ENCODE measurements around the gene RAD54L.
"Not testable (repeated sequence)": the region's sequence is repeated elsewhere in the genome, so short reads cannot be mapped to it uniquely, and the experiment has no call there.

The RAD54L gene

DNA sequence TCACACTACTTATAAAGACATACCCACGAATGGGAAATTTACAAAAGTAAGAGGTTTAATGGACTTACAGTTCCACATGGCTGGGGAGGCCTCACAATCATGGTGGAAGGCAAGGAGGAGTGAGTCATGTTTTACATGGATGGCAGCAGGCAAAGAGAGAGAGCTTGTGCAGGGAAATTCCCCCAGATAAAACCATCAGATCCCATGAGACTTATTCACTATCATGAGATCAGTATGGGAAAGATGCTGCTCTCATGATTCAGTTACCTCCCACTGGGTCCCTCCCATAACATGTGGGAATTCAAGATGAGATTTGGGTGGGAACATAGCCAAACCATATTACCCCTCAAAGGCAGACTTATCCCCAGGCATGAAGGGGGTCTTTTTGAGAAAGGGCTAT, 8.7 kb upstream of the RAD54L start:
- DNase-seq (ENCODE audit: extremely low read depth in 1 of 2, low read depth in 1 of 2), result not testable (repeated sequence)

DNA sequence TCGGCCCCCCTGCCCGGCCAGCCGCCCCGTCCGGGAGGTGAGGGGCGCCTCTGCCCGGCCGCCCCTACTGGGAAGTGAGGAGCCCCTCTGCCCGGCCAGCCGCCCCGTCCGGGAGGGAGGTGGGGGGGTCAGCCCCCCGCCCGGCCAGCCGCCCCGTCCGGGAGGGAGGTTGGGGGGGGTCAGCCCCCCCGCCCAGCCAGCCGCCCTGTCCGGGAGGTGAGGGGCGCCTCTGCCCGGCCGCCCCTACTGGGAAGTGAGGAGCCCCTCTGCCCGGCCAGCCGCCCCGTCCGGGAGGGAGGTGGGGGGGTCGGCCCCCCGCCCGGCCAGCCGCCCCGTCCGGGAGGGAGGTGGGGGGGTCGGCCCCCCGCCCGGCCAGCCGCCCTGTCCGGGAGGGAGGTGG, 5.8 kb upstream of the RAD54L start:
- not testable (repeated sequence) for DNase-seq (ENCODE audit: extremely low read depth in 1 of 2, low read depth in 1 of 2)

DNA sequence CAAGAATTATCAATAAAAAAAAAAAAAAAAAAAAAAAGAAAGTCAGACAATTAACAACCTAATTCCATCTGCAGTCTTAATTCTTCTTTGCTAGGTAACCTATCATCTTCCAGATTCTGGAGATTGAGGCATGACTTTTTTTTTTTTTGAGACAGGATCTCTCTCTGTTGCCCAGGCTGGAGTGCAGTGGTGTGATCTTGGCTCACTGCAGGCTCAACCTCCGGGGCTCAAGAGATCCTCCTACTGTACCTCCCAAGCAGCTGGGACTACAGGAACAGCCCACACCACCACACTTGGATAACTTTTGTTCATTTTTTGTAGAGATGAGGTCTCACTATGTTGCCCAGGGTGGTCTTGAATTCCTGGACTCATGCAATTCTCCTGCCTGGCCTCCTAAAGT, 4.6 kb upstream of the RAD54L start:
- DNase-seq (ENCODE audit: extremely low read depth in 1 of 2, low read depth in 1 of 2), result no peak

DNA sequence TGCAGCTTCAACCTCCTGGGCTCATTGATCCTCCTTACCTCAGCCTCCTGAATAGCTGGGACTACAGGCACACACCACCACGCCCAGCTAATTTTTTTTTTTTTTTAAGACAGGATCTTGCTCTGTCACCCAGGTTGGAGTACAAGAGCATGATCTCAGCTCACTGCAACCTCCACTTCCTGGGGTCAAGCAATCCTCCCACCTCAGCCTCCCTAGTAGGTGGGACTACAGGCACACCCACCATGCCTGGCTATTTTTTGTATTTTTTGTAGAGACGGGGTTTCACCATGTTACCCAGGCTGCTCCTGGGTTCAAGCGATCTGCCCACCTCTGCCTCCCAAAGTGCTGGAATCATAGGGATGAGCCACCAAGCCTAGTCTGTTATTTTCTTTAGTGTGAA, 3.7 kb upstream of the RAD54L start:
- DNase-seq (ENCODE audit: extremely low read depth in 1 of 2, low read depth in 1 of 2), result not testable (repeated sequence)

DNA sequence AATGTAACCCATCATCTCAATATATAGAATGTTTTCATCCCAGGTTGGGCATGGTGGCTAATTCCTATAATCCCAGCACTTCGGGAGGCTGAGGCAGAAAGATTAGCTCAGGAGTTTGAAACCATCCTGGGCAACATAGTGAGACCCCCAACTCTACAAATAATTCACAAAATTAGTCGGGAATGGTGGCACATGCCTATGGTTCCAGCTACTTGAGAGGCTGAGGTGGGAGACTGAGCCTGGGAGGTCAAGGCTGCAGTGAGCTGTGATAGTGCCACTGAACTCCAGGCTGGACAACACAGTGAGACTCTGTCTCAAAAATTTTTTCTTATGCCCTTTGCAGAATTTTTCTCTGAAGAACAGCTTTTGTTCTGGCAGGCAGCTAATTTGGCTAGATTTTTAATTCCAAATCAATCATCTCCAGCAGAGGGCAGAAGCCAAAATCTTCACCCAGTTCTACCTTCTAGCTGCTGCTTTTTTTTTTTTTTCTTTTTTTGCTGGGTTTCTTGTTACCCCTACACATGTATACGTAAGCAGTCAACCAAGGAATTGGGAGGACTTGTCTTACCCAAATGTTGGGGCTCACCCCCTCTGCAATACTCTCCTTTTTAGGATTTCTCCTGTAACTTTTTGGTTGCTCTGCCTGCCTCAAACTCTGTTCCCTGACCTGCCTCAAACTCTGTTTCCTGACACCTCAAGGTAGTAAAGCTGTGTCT, 2.7 kb upstream of the RAD54L start:
- DNase-seq (ENCODE audit: extremely low read depth in 1 of 2, low read depth in 1 of 2), result no peak

DNA sequence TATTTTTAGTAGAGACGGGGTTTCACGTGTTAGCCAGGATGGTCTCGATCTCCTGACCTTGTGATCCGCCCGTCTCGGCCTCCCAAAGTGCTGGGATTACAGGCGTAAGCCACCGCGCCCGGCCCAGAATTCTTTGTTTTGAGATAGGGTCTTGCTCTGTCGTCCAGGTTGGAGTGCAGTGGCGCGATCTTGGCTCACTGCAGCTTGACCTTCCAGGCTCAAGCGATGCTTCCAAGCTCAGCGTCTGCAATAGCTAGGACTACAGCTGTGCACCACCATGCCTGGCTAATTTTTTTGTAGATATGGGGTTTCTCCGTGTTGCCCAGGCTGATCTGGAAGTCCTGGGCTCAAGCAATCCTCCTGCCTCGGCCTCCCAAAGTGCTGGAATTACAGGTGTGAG, 1.4 kb upstream of the RAD54L start:
- DNase-seq (ENCODE audit: extremely low read depth in 1 of 2, low read depth in 1 of 2), result not testable (repeated sequence)

DNA sequence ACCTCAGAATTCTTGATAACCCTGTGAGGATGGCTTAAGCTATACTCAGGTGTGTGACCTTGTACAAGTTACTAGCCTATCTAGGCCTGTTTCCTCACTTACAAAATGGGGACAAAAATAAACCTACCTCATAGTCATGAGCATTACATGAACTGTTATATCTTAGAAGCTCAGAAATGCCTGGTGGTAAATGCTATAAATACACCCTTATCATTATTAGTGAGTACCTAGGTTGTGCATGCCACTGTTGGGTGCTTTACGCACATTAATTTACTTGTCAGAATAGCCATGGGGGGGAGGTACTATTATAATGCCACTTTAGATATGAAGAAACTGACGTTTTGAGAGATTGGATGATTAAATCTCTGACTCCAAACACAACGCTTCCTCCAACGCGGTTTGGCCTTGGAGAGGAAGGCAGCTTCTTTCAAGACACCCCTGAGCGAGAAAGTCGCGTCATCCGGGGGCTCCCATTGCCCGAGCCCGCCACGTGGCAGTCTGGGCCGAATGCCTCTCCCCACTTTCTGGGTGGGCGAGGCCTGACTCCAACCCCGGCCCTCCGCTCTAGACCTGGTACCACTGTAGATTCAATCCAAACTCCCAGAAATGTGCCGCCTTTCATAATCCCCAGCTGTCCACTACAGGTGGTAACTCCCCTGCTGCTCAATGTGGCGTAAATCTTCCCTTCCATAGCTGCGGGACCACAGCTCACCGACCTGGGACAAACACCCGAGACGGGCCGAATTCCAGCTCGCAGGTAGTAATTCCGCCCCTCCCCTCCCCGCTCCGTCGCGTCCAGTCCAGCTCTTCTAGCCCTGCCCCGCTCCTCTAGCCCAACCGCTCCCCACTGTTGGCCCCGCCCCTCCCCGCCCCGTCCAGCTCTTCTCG, 771 bp upstream of the RAD54L start:
- DNase-seq (ENCODE audit: extremely low read depth in 1 of 2, low read depth in 1 of 2), result peak; percentile 42 to 70

DNA sequence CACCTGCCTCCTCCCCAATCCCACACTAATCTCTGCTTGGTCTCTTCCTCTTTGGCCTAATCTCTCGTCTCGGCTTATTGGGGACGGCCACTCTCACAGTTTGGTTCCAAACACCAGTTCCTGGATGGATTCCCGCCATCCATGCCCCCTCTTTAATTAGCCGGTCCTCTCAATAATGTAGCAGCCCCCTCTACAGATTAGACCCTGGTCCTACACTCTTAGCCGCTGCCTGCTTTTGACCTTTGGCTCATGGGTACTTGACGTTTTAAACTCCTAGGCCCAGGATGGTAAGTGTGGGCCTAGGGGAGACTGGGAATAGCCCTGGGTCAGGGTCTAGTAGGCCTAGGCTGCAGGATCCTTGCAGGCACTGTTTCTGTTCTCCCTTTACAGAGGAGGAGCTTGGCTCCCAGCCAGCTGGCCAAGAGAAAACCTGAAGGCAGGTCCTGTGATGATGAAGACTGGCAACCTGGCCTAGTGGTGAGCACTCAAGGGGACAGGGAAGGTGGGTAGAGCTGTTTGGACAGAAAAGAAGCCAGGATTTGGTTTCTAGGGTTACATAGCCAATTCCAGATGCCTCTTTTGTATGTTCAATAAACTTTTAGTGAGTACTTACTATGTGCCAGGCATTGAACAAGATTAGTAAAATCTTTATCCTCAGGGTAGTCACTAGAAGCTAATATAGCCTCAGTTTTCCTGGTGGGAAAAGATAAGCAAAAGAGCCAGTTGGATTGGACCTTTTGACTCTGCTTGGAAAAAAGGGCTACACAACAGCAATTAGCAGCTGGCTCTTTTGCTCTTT, 758 bp downstream of the RAD54L start:
- DNase-seq (ENCODE audit: extremely low read depth in 1 of 2, low read depth in 1 of 2), result peak in 1 of 2 donors; percentile 21

DNA sequence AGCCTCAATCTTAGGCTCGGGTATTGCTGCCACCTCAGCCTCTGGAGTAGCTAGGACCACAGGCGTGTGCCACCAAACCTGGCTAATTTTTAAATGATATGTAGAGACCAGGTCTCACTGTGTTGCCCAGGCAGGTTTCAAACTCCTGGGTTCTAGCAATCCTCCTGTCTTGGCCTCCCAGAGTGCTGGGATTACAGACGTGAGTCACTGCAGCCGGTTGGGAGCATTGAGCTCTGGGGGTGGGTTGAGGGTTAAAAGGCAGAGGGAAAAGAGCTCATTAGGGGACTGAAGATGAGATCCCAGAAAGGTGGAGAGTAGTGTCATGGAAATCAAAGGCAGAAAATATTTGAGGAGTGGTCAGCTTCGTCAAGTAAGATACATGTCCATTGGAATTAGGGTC, 7.1 kb downstream of the RAD54L start:
- DNase-seq (ENCODE audit: extremely low read depth in 1 of 2, low read depth in 1 of 2), result no peak

DNA sequence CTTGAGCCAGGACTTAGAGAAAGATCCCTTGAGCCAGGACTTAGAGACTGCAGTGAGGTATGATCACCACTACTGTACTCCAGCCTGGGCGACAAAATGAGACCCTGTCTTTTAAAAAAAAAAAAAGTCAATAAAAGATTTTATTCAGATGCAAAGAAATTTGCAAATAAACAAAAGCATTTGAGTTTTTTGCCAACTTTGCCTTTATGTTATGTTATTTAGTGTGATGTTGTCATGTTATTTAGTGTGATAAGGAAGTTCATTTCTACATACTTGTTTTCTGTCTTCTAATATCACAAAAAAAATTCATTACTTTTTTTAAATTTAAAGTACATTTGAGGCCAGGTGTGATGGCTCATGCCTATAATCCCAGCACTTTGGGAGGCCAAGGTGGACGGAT, 9.0 kb downstream of the RAD54L start:
- DNase-seq (ENCODE audit: extremely low read depth in 1 of 2, low read depth in 1 of 2), result no peak

DNA sequence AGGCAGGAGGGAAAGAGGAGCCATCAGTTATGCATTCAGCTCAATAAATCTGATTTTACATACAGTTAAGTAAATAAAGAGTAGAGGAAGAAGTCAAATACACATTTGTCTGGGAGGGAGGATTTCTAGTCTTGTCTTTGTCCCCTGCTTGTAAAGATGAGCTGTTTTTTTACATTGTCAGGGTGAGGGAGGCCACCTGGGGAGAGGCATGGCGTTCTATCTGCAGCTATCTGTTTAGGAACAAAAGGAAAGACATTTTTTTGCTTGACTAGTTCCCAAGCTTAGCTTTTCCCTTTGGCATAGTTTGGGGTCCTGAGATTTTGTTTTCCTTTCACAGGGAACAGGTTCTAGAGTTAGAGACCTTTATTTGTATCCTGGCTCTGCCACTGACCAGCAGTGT, 14.9 kb downstream of the RAD54L start:
- DNase-seq (ENCODE audit: extremely low read depth in 1 of 2, low read depth in 1 of 2), result no peak

DNA sequence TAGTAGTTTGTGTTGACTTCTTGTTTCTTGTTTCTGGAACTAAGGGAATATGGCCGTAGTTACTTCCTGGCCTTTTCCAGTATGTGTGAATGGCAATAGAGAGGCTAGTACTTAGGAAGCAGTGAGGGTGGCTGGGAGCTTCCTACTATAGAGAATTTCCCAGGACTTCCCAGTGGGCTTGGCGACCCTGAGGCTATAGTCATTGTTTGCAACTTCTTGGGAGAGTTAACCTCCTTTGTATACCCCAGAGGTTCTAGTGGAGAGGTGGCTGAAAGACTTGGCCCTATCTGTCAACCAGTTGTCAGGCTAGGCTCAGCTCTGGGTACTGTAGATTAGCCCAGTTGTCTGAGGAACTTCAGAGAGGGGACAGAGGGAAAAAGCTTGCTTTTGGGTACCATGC, 15.6 kb downstream of the RAD54L start:
- DNase-seq (ENCODE audit: extremely low read depth in 1 of 2, low read depth in 1 of 2), result no peak

DNA sequence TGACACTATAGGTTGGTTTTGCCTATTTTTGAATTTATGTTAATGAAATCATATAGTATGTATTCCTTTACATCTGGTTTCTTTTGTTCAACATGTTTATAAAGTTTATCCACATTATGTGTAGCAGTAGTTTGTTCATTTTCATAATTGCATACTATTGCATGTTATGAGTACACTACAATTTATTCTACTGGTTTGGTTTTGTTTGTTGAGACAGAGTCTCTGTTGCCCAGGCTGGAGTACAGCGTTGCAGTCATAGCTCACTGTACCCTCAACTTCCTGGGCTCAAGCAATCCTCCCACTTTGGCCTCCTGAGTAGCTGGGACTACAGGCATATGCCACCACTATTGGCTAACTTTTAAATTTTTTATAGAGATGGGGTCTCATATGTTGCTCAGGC, 21.0 kb downstream of the RAD54L start:
- DNase-seq (ENCODE audit: extremely low read depth in 1 of 2, low read depth in 1 of 2), result no peak

DNA sequence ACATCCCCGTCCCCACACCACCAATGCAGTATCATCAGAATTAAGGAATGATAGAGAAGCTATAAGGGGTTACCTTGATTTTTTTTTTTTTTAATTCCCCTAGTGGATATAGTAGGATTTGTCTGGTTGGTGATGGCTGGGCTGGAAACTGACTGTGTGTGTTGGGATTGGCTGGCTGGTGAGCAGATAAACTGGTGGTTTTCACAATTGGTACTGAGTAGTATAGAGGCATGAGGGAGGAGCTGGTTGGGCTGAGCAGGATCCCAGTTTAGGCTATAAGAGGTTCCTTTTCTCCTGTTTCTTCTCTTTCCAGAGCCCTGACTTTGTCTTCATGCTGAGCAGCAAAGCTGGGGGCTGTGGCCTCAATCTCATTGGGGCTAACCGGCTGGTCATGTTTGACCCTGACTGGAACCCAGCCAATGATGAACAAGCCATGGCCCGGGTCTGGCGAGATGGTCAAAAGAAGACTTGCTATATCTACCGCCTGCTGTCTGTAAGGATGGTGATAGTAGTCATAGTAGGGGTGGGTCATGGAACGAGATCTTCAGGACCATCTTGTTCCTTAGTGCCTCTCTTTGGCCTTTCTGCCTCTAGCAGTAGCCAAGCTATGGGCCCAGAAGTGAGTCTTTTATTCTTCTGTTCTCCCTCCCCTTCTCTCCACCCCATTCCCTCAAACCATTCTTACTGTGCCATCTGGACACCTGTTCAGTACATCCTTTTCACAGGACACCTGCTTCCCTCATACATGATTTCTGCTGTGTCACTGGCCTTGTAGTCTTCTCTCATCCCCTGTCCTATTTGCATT, 26.9 kb downstream of the RAD54L start:
- DNase-seq (ENCODE audit: extremely low read depth in 1 of 2, low read depth in 1 of 2), result no peak

DNA sequence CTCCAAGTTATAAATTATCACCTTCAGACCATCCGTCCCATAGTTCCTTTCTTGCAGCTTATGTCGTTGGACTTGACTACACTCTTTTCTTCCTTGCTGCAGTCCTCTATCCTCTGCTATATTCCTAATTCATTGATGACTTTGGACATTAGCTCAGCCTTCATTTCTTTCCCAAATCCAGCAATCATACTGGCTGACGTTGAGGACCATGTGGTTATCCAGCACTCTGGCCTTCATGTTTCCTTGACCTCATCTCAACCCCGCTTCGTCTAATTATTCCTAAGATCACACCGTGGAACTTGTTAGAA, 27.4 kb downstream of the RAD54L start:
- no peak for DNase-seq (ENCODE audit: extremely low read depth in 1 of 2, low read depth in 1 of 2)

DNA sequence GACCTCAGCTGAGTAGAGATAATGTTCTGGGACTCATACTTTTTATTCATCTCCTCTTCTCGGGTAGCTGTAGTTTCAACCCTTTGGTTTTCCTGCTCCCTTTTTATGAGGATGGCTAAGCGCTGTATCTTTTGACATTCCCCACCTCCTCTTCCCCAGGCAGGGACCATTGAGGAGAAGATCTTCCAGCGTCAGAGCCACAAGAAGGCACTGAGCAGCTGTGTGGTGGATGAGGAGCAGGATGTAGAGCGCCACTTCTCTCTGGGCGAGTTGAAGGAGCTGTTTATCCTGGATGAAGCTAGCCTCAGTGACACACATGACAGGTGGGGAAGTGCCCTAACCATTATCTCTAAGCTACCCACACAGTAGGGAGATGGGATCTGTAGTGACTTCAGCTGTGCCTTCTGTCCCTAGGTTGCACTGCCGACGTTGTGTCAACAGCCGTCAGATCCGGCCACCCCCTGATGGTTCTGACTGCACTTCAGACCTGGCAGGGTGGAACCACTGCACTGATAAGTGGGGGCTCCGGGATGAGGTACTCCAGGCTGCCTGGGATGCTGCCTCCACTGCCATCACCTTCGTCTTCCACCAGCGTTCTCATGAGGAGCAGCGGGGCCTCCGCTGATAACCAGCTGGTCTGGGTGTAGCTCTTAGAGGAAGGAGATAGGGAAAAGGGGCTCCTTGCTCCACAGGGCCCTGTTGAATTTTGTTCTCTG, 30.3 kb downstream of the RAD54L start:
- no peak for DNase-seq (ENCODE audit: extremely low read depth in 1 of 2, low read depth in 1 of 2)

DNA sequence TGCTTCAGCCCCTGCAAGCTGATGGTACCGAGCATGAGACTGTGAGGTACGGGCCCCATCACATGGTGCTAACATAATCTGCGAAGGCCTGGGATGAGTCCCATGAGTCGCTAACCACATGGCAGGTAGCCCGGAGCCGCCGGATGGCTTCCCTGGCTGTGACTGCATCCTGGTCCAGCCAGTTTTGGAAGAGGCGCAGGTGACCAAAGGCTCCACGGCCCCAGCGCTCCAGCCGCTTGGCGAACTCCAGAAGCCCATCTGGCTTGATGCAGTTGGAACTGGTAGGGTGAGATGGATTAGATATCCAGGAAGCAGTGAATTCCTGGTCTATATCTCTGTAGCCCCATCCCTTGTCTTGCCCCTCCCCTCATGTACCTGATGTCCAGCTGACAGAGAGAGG, 31.2 kb downstream of the RAD54L start:
- no peak for DNase-seq (ENCODE audit: extremely low read depth in 1 of 2, low read depth in 1 of 2)

DNA sequence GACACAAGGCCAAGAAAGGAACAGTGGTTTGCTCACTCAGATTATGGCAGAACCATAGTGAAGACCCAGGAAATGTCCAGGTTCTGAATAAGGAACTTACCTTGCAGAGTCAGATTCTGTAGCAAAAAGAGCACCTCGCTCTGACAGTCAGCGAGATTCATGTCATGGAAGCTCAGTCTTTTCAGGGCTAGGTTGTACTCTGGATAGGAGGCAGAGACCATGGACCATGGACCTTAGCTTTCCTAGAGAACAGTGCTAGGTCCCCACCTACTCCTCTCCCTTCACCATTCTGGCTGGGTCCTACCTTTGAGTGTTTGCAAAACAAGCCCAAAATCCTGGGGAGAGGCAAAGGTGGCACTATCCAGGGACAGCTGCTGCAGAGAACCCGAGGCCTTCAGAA, 32.5 kb downstream of the RAD54L start:
- DNase-seq (ENCODE audit: extremely low read depth in 1 of 2, low read depth in 1 of 2), result no peak

DNA sequence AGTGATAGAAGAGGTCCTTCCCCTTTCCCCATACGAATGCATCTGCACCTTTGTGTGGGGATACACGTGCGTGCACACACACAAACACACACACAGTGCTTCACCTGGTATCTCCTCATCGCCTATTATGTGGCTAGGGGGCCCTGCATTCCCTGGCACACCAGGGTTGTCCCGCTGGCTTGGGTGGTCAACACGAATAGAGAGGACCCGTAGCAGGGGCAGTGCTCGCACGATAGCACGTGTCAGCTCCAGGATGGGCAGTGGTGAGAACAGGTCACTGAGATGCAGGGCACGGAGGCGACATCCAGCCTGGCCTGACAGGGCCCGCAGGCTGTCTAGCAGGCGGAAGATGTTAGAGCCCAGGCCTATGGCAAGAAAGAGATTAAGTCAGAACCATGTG, 33.5 kb downstream of the RAD54L start:
- no peak for DNase-seq (ENCODE audit: extremely low read depth in 1 of 2, low read depth in 1 of 2)

DNA sequence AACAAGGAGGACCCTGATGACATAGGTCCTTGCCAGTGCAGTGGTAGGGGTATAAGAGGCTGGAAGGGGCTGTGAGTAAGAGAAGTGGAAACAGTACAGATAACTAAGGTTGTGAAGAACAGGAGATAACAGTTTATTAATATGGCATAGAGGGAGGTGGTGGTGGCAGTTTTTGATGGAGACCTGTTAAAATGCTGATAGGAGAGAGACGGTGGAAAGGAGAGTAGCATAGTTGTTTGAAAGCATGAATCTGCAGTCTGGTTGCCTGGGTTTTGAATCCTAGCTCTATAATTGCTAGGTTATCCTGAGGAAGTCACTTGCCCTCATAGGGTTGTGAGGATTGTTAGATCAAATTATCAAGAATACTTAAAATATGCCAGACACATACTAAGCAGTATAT, 36.5 kb downstream of the RAD54L start:
- DNase-seq (ENCODE audit: extremely low read depth in 1 of 2, low read depth in 1 of 2), result no peak
